Lower leg skin (tissue), 4 donors: ENCODE results near the gene TTC7B. TPM values are rescaled to one million over a fixed set of nuclear protein-coding genes. Genes with fewer than 3 reads are reported as not detected.

Experiments
- DNase-seq, 2 donors: peaks; one replicate each; pipeline ENCODE4 v3.0.0-alpha.2; 2019; ENCODE audit warnings: low spot score in 2 of 2
- H3K4me3 ChIP-seq: fragments of 200-600 bp; sonication (generic); 2 replicates; pipeline ENCODE4 v1.5.1; 2017; ENCODE audit warnings: mild to moderate bottlenecking, low read depth; ENCODE audit not compliant: poor library complexity, severe bottlenecking
- CTCF ChIP-seq, 3 donors: fragments of 450-650 bp; IDR thresholded peaks; one replicate each; pipeline ENCODE4 v1.5.1; 2016; ENCODE audit warnings: antibody characterized with exemption in 3 of 3, mild to moderate bottlenecking in 3 of 3, moderate library complexity in 2 of 3
- POLR2A ChIP-seq, 2 donors: fragments of 450-650 bp; IDR thresholded peaks; one replicate each; pipeline ENCODE4 v1.6.1; 2016 to 2017; ENCODE audit warnings: antibody characterized with exemption in 2 of 2, mild to moderate bottlenecking in 1 of 2, moderate library complexity in 1 of 2
- WGBS, 2 donors: methylation state at CpG; one replicate each; pipeline ENCODE4 v1.1.5; 2018; 5-methylcytosine and 5-hydroxymethylcytosine counted together
- intact Hi-C: fragments of 100-400 bp; cut with DNase I; formaldehyde crosslinking; loops from one replicate; pipeline ENCODE4 v1.15.0; 2023; ENCODE audit warnings: low total_unique reads
- total RNA-seq, 4 donors: library from RNA; depleted of rRNA; stranded (reverse); fragments of >200 nt; gene quantifications; one replicate each; pipeline ENCODE4 v1.1.0, GENCODE V29; 2016

The TTC7B gene
- total RNA-seq, 4 donors from 2014 or later: 10.3 to 28.7 (median 20.2) TPM

DNA sequence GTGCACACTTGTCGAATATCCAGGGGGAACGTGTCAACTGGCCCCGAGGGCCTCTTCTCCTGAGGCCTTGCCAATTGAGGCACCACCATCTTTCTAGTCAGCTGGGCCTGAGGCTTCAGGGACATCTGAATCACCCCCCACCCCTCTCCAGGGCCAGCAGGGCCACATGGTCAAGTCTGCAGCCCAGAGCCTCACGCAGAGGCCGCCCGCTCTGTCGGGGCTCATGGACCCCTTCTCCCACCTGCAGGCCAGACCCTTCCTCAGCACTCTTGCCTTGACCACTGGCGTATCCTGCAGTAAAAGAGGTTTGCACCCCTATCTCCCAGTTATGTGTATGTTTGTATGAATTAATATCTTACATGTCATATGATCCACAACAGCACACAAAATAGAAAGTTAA, 237.1 kb downstream of the TTC7B start:
- 90 to 94% methylated on average over 8 of the region's 8 CpGs for WGBS, 2 donors
- no peak for DNase-seq
- TF ChIP-seq POLR2A (IDR thresholded peaks at IDR 0.05) (no peak), CTCF (IDR thresholded peaks at IDR 0.05) (no peak)
- H3K4me3 ChIP-seq: no peak overlapping the region
- intact Hi-C loops: no loop called here

- intact Hi-C loops: no loop called here
- no peak for TF ChIP-seq POLR2A (IDR thresholded peaks at IDR 0.05)
- TF ChIP-seq CTCF (IDR thresholded peaks at IDR 0.05): no peak
- no peak for DNase-seq
- H3K4me3 ChIP-seq: no peak overlapping the region
- 84 to 93% methylated on average over 8 to 15 of the region's 17 CpGs for WGBS, 2 donors
Measured at GRCh38 chr14:90578283-90578985, 237.8 kb downstream of the TTC7B start.

GRCh38 chr14:90577661-90578282, 238.5 kb downstream of the TTC7B start:
- TF ChIP-seq POLR2A (IDR thresholded peaks at IDR 0.05): no peak
- no peak for TF ChIP-seq CTCF (IDR thresholded peaks at IDR 0.05)
- no peak overlapping the region for H3K4me3 ChIP-seq
- intact Hi-C loops: no loop called here
- no peak for DNase-seq
- WGBS, 2 donors: 77 to 96% methylated on average over 12 to 14 of the region's 18 CpGs

DNA sequence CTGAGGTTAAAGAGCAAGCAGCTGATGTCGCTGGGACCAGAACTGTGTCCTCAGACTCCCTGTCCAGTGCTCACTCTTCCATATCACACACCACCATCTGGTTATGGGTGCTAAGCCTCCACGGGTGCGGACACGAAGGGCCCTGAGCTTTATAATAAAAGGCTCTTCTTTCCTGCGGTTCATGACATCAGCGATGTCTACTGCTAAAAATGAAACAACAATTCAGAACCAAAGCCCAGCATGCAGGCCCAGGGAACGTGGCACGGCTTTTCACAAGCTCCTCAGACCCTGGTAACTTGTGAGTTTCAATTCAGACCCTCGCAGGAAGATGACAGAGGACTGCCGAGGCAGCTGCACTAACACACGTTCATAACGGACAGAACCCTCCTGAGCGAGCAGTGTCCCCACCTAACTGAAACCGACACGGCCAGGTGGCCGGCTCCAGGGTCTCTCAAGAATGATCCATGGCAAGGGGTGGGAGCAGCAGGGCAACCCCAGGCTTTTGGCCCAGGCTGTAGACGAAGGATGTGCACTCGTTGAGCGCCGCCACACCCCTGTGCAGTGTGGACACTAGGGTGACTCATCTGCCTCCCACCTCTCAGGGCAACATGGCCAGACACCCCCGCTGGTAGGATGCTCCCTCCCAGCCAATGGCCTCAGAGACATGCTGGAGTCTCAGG, 239.1 kb downstream of the TTC7B start:
- intact Hi-C loops: no loop called here
- TF ChIP-seq POLR2A (IDR thresholded peaks at IDR 0.05) (no peak), CTCF (IDR thresholded peaks at IDR 0.05) (no peak)
- no peak for DNase-seq
- 91 to 94% methylated on average over 16 to 21 of the region's 21 CpGs for WGBS, 2 donors
- no peak overlapping the region for H3K4me3 ChIP-seq

GRCh38 chr14:90576581-90576980, 239.6 kb downstream of the TTC7B start:
- 85 to 94% methylated on average over 2 of the region's 2 CpGs for WGBS, 2 donors
- H3K4me3 ChIP-seq: no peak overlapping the region
- DNase-seq: no peak
- TF ChIP-seq CTCF (IDR thresholded peaks at IDR 0.05): no peak
- no peak for TF ChIP-seq POLR2A (IDR thresholded peaks at IDR 0.05)
- intact Hi-C loops: no loop called here
